ENCODE measurements around the gene PACSIN1. TPM values are rescaled to one million over a fixed set of nuclear protein-coding genes. Genes with fewer than 3 reads are reported as not detected.

The PACSIN1 gene
- total and polyA plus RNA-seq, 8 donors = under 0.01 to 2.2 (median 0.49) TPM; not detected in 2

DNA sequence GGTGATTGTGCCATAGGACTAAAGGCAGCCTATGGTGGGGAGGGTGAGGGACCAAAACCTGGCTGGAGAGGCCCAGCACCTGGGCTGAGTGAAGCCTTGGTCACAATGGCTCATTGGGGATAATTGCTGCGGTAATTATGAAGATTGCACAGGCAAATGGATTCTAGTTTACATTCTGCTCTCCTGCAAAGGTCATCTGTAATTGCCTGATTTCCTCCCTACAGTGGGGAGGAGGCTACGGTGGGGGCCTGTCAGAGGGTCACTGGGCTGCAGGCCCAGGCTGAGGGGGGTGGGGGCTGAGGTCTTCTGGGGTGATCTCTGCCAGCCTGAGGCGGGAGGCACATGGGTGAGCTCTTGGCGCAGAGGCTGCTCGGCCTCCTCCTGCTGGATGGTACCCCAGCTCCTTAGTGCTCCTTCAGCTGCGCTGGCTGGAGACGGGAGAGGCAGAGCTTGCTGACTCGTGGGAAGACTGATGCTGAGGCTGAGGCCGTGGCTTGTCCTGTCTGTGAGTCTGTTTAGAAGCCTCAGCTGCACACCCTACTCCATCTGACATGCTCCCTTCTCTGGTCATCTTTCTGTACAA is 30.3 kb downstream of the PACSIN1 start:
- H3K4me1 ChIP-seq = no peaks in the 10 kb centered on the region
- DNase-seq = no peak

DNA sequence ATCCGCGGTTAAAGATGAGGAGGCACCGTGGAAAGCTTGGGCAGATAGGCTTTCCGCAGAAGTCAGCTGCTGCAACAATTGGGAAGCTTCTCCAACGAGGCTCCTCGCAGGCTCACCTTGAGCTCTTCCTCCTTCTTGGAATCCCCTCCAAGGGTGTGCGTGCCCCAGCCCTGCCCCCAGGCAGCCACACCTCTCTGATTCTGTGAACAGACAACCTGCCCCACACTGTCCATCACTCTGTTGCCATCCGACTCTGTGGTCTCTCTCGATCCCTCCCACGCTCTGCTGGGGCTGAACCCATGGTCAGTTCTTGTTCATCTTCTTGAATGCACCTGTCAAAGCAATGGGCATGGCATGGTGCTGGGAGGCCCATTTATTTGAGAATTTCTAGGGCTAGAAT is 31.5 kb downstream of the PACSIN1 start:
- TF ChIP-seq, protein P1, sequence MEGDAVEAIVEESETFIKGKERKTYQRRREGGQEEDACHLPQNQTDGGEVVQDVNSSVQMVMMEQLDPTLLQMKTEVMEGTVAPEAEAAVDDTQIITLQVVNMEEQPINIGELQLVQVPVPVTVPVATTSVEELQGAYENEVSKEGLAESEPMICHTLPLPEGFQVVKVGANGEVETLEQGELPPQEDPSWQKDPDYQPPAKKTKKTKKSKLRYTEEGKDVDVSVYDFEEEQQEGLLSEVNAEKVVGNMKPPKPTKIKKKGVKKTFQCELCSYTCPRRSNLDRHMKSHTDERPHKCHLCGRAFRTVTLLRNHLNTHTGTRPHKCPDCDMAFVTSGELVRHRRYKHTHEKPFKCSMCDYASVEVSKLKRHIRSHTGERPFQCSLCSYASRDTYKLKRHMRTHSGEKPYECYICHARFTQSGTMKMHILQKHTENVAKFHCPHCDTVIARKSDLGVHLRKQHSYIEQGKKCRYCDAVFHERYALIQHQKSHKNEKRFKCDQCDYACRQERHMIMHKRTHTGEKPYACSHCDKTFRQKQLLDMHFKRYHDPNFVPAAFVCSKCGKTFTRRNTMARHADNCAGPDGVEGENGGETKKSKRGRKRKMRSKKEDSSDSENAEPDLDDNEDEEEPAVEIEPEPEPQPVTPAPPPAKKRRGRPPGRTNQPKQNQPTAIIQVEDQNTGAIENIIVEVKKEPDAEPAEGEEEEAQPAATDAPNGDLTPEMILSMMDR (IDR thresholded peaks at IDR 0.05) = no peak
- no peak for TF ChIP-seq POLR2A (IDR thresholded peaks at IDR 0.05)
- Histone ChIP-seq H3K27me3 (no peaks in the 10 kb centered on the region), H3K27ac (no peak overlapping the region), H3K9me3 (peaks cover 0 to 19% (median 12%) of the 10 kb centered on the region in 4 donors), H3K4me1 (no peaks in the 10 kb centered on the region), H3K4me3 (no peak overlapping the region), H3K36me3 (no peaks in the 10 kb centered on the region)
- WGBS, 5 donors = 80 to 85% (median 81%) methylated on average over 9 to 10 of the region's 10 CpGs
- intact Hi-C loops (cut with DNase I; ENCODE audit: low total_unique reads) = no loop called here
- no peak for DNase-seq

More for the DNA sequence above, 30.3 kb downstream of the PACSIN1 start:
- intact Hi-C loops (cut with DNase I; ENCODE audit: low total_unique reads) = no loop called here
- no peak for TF ChIP-seq POLR2A (IDR thresholded peaks at IDR 0.05)
- TF ChIP-seq EP300 (IDR thresholded peaks at IDR 0.05) = no peak
- no peak for TF ChIP-seq POLR2AphosphoS5 (IDR thresholded peaks at IDR 0.05)
- TF ChIP-seq, protein P1 (IDR thresholded peaks at IDR 0.05) = no peak
- Histone ChIP-seq H3K27ac (no peak overlapping the region), H3K27me3 (no peaks in the 10 kb centered on the region), H3K9me3 (peaks cover 0 to 16% (median 11%) of the 10 kb centered on the region in 4 donors), H3K36me3 (no peaks in the 10 kb centered on the region), H3K4me3 (no peak overlapping the region)
- 58 to 72% (median 66%) methylated on average over 7 to 9 of the region's 9 CpGs for WGBS, 5 donors

DNA sequence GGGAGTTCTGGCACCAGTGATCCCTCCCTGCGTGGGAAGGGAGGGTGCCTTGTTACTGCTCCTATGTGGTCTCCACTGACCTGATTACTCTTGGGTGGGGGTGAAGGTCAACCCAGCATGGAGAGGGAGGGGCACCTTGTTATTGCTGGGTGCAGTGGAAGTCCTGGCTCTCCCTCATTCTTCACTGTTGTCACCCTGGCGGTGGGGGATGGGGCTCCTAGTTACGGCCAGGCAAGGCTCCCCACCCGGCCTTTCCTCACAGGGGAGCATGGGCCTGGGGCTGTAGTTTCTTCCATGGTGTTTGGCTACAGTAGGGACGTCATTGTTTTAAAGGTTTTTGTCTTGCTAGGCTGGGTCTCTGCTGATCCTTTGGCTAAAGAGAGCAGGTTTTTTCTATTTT is 40.8 kb downstream of the PACSIN1 start:
- Histone ChIP-seq H3K9me3 (peaks cover 0 to 9% (median 3%) of the 10 kb centered on the region in 4 donors), H3K4me3 (no peak overlapping the region), H3K27ac (no peak overlapping the region), H3K27me3 (no peaks in the 10 kb centered on the region), H3K4me1 (no peaks in the 10 kb centered on the region), H3K36me3 (no peaks in the 10 kb centered on the region)
- intact Hi-C loops (cut with DNase I; ENCODE audit: low total_unique reads) = no loop called here
- WGBS, 5 donors = 74 to 83% (median 74%) methylated on average over 5 of the region's 5 CpGs
- no peak for TF ChIP-seq POLR2AphosphoS5 (IDR thresholded peaks at IDR 0.05)
- no peak for TF ChIP-seq POLR2A (IDR thresholded peaks at IDR 0.05)
- no peak for TF ChIP-seq EP300 (IDR thresholded peaks at IDR 0.05)
- TF ChIP-seq, protein P1 (IDR thresholded peaks at IDR 0.05) = no peak
- no peak for DNase-seq

DNA sequence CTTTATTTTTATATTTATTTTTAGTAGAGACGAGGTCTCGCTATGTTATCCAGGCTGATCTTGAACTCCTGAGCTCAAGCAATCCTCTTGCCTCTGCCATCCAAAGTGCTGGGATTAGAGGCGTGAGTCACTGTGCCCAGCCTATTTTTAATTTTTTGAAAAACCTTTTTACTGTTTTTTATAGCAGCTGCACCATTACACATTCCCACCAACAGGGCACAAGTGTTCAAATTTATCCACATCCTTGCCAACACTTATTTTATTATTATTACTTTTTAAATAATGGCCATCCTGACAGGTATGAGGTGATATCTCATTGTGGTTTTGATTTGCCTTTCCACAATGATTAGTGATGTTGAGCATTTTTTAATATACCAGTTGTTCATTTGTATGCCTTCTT is 42.5 kb downstream of the PACSIN1 start:
- H3K4me3 ChIP-seq = no peak overlapping the region
- TF ChIP-seq POLR2AphosphoS5 (IDR thresholded peaks at IDR 0.05) (no peak), POLR2A (IDR thresholded peaks at IDR 0.05) (no peak), EP300 (IDR thresholded peaks at IDR 0.05) (no peak)
- TF ChIP-seq, protein P1 (IDR thresholded peaks at IDR 0.05) = no peak
- no peak for DNase-seq
- intact Hi-C loops (cut with DNase I; ENCODE audit: low total_unique reads) = no loop called here
- WGBS, 5 donors = 92 to 98% (median 95%) methylated on average over 3 of the region's 3 CpGs
- no peaks in the 10 kb centered on the region for H3K4me1 ChIP-seq
- H3K27me3 ChIP-seq = no peaks in the 10 kb centered on the region
- H3K27ac ChIP-seq = no peak overlapping the region
- H3K9me3 ChIP-seq = no peaks in the 10 kb centered on the region
- no peaks in the 10 kb centered on the region for H3K36me3 ChIP-seq

Data from stomach (tissue), 9 donors.